Skeletal muscle cell (primary cell): ENCODE data around the gene CCDC195.

Source experiments
- DNase-seq: peaks from one replicate; pipeline ENCODE4 v3.0.0-alpha.2; 2010; ENCODE audit warnings: low read depth
- H3K4me3 ChIP-seq: 2 replicates; pipeline ENCODE4 v1.5.1; 2011; ENCODE audit warnings: low read depth, mild to moderate bottlenecking, control low read depth, low read length, moderate library complexity

The CCDC195 gene

GRCh38 chr2:224716201-224716600, at the start of gene CCDC195:
Gene CCDC195 (minus strand): TSS chr2:224716365. CDS start chr2:224716365, 0 bp downstream.
- DNase-seq, result no peak
- no peak within 1 kb of the TSS for H3K4me3 ChIP-seq

- no peak for DNase-seq
- H3K4me3 ChIP-seq, result no peak overlapping the region
Observed at GRCh38 chr2:224764565-224765236, 48.5 kb upstream of the CCDC195 start.

GRCh38 chr2:224757934-224758548, 41.9 kb upstream of the CCDC195 start:
- no peak overlapping the region for H3K4me3 ChIP-seq
- no peak for DNase-seq

GRCh38 chr2:224753743-224754540, 37.8 kb upstream of the CCDC195 start:
- H3K4me3 ChIP-seq, result no peak overlapping the region
- DNase-seq, result peak; percentile 94

GRCh38 chr2:224751996-224752698, 36.0 kb upstream of the CCDC195 start:
- DNase-seq, result no peak
- no peak overlapping the region for H3K4me3 ChIP-seq

- no peak for DNase-seq
- H3K4me3 ChIP-seq, result no peak overlapping the region
Observed at GRCh38 chr2:224749136-224749535, 33.0 kb upstream of the CCDC195 start.

GRCh38 chr2:224747765-224748164, 31.6 kb upstream of the CCDC195 start:
- DNase-seq, result no peak
- no peak overlapping the region for H3K4me3 ChIP-seq

GRCh38 chr2:224736227-224736626, 20.1 kb upstream of the CCDC195 start:
- no peak overlapping the region for H3K4me3 ChIP-seq
- no peak for DNase-seq

DNA sequence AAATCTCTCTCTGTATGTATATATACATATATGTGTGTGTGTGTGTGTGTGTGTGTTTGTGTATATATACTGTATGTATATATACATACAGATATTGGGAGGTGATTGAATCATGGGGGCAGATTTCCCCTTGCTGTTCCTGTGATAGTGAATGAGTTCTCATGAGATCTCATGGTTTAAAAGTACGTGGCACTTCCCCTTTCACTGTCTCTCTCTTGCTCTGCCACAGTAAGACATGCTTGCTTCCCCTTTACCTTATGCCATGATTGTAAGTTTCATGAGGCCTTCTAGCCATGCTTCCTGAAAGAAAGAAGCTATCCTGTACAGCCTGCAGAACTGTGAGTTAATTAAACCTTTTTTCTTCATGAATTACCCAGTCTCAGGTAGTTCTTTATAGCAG, 18.8 kb upstream of the CCDC195 start:
- DNase-seq, result no peak
- H3K4me3 ChIP-seq, result no peak overlapping the region

- no peak for DNase-seq
- no peak overlapping the region for H3K4me3 ChIP-seq
Observed at GRCh38 chr2:224731665-224732064, 15.5 kb upstream of the CCDC195 start.

- DNase-seq, result no peak
- H3K4me3 ChIP-seq, result no peak overlapping the region
Observed at GRCh38 chr2:224729435-224729834, 13.3 kb upstream of the CCDC195 start.

- no peak for DNase-seq
- H3K4me3 ChIP-seq, result no peak overlapping the region
Observed at GRCh38 chr2:224724331-224724730, 8.2 kb upstream of the CCDC195 start.

DNA sequence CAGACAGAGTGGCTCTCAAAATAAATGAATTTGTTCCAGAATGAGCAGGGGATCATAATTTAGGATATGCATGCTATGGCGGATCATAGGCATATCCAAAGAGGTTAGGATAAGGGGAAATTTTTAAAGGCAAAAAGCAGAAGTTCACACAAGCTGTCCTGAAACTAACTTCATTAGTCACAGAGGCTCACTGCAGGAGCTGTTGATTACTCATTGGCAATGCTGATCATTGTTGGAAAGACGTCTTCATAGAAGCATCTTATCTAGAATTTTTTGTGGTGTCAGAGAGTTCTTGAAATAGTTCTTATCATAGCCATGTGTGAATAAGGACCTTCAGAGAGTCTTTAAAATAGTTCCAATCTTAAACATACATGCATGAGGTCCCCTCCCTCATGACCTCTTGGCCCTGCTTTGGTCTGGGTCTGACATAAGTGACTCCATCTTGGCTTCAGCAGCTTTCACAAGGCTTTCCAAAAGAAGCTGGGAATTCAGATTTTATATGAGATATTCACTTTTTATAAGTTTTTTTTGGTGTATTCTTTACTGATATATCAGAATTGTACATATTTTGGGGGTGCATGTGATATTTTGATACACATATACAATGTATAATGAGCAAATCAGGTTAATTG, 7.5 kb upstream of the CCDC195 start:
- no peak overlapping the region for H3K4me3 ChIP-seq
- no peak for DNase-seq

- H3K4me3 ChIP-seq, result no peak overlapping the region
- no peak for DNase-seq
Observed at GRCh38 chr2:224722770-224723169, 6.6 kb upstream of the CCDC195 start.

GRCh38 chr2:224722250-224722649, 6.1 kb upstream of the CCDC195 start:
- H3K4me3 ChIP-seq, result no peak overlapping the region
- DNase-seq, result peak; percentile 36

GRCh38 chr2:224716921-224717320, 756 bp upstream of the CCDC195 start:
- no peak for DNase-seq

GRCh38 chr2:224711859-224712665, 4.1 kb downstream of the CCDC195 start:
- DNase-seq, result no peak
- H3K4me3 ChIP-seq, result no peak overlapping the region

More at GRCh38 chr2:224716921-224717320, 756 bp upstream of the CCDC195 start:
- no peak overlapping the region for H3K4me3 ChIP-seq

DNA sequence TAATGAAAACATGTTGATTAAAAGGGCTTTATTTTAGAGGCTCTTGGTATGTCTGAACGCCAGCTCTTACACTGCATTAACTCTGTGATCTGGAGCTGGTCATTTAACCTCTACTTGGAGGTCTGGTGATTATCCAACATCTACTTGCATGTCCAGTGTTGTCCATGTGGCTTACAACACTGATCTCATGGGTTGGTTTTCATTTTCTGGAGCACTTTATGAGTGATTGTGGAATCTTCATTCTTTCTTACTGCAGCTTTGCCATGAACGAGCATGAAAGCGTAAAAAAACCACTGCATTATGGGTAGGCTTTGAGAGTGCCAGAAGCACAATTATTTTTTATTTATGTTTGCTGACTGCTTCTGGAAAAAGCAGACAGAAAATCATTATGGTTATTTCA, 4.8 kb downstream of the CCDC195 start:
- DNase-seq, result no peak
- no peak overlapping the region for H3K4me3 ChIP-seq

GRCh38 chr2:224709301-224709700, 6.9 kb downstream of the CCDC195 start:
- no peak overlapping the region for H3K4me3 ChIP-seq
- DNase-seq, result peak; percentile 12
